Measurements from ENCODE around the gene HOXD11. TPM values are rescaled to one million over a fixed set of nuclear protein-coding genes. Genes with fewer than 3 reads are reported as not detected.

Gene HOXD11
- total RNA-seq, 1 donor from 2014 or later: not detected

GRCh38 chr2:176081376-176081836 is 25.7 kb upstream of the HOXD11 start:
- intact Hi-C loops (cut with micrococcal nuclease): no loop called here

GRCh38 chr2:176081837-176082524 is 25.1 kb upstream of the HOXD11 start:
- intact Hi-C loops (cut with micrococcal nuclease): loop anchor here (2.0 kb wide), 1 partner anchor 81 kb away; no protein-coding TSS in a partner anchor

GRCh38 chr2:176082525-176082823 is 24.6 kb upstream of the HOXD11 start:
- intact Hi-C loops (cut with micrococcal nuclease): loop anchor here (2.0 kb wide), 1 partner anchor 80 kb away; no protein-coding TSS in a partner anchor

- intact Hi-C loops (cut with micrococcal nuclease): loop anchor here (2.0 kb wide), 1 partner anchor 80 kb away; no protein-coding TSS in a partner anchor
Measured at GRCh38 chr2:176082824-176083751, 24.0 kb upstream of the HOXD11 start.

- intact Hi-C loops (cut with micrococcal nuclease): loop anchor here (1.0 to 2.0 kb wide), 2 partner anchors 47 to 79 kb away; no protein-coding TSS in a partner anchor
Measured at GRCh38 chr2:176083796-176084261, 23.3 kb upstream of the HOXD11 start, which contains the start of gene EVX2. TSS of gene EVX2 (minus strand) at chr2:176083962. CDS start at chr2:176083776, 186 bp downstream.

- intact Hi-C loops (cut with micrococcal nuclease): loop anchor here (1.0 kb wide), 1 partner anchor 47 kb away; no protein-coding TSS in a partner anchor
Measured at GRCh38 chr2:176084611-176085119, 22.4 kb upstream of the HOXD11 start.

- intact Hi-C loops (cut with micrococcal nuclease): no loop called here
Measured at GRCh38 chr2:176085120-176085788, 21.8 kb upstream of the HOXD11 start.

GRCh38 chr2:176085861-176086771 is 21.0 kb upstream of the HOXD11 start:
- intact Hi-C loops (cut with micrococcal nuclease): loop anchor here (1.0 kb wide), 1 partner anchor 10 kb away; no protein-coding TSS in a partner anchor

- intact Hi-C loops (cut with micrococcal nuclease): no loop called here
Measured at GRCh38 chr2:176087330-176088047, 19.6 kb upstream of the HOXD11 start.

GRCh38 chr2:176088048-176088936 is 18.8 kb upstream of the HOXD11 start:
- intact Hi-C loops (cut with micrococcal nuclease): no loop called here

- intact Hi-C loops (cut with micrococcal nuclease): no loop called here
Measured at GRCh38 chr2:176088937-176089842, 17.9 kb upstream of the HOXD11 start.

- intact Hi-C loops (cut with micrococcal nuclease): no loop called here
Measured at GRCh38 chr2:176089843-176090395, 17.2 kb upstream of the HOXD11 start.

- intact Hi-C loops (cut with micrococcal nuclease): no loop called here
Measured at GRCh38 chr2:176090862-176091261, 16.2 kb upstream of the HOXD11 start.

GRCh38 chr2:176091329-176092258 is 15.5 kb upstream of the HOXD11 start:
- intact Hi-C loops (cut with micrococcal nuclease): no loop called here

- intact Hi-C loops (cut with micrococcal nuclease): no loop called here
Measured at GRCh38 chr2:176092270-176093144, 14.6 kb upstream of the HOXD11 start, which contains the start of gene HOXD13. TSS of gene HOXD13 (plus strand) at chr2:176092721. CDS start at chr2:176092891, 170 bp downstream.

Measured in T-helper 1 cell treated with Interleukin-12 subunit alpha and Interleukin-12 subunit beta and Interleukin-4 antibody, amounts not matched to agents 30 ng/mL and 1 ng/mL, for 36 hours (primary cell).